Endothelial cell of umbilical vein (primary cell): ENCODE results near the gene TRIM24.

ENCODE experiments used
- CTCF ChIP-seq, 2 donors: IDR thresholded peaks; 1 replicate in 1 of 2; 2 replicates in 1 of 2; pipeline ENCODE4 v1.5.1; 2011; ENCODE audit warnings: low read length in 2 of 2, mild to moderate bottlenecking in 2 of 2, moderate library complexity in 2 of 2, control low read depth in 1 of 2, inconsistent platforms in 1 of 2, low read depth in 1 of 2; ENCODE audit not compliant: insufficient read depth in 1 of 2; ENCODE audit errors: extremely low read depth in 1 of 2
- EZH2 ChIP-seq: IDR thresholded peaks from 2 replicates; pipeline ENCODE4 v1.6.1; 2012; ENCODE audit warnings: borderline replicate concordance, low read depth, mild to moderate bottlenecking, moderate library complexity, low read length, inconsistent platforms; ENCODE audit not compliant: severe bottlenecking
- GATA2 ChIP-seq: IDR thresholded peaks from 2 replicates; pipeline ENCODE4 v1.7.0; 2011; ENCODE audit warnings: low read depth, mild to moderate bottlenecking, moderate library complexity, mixed read lengths, low read length; ENCODE audit not compliant: insufficient read length, insufficient read depth
- POLR2AphosphoS5 ChIP-seq: IDR thresholded peaks from 2 replicates; pipeline ENCODE4 v1.6.1; 2012; ENCODE audit warnings: low read depth, mild to moderate bottlenecking, control low read depth, low read length, moderate library complexity; ENCODE audit not compliant: insufficient read depth

- TF ChIP-seq CTCF (IDR thresholded peaks at IDR 0.05; ENCODE audit: extremely low read depth in 1 of 2, insufficient read depth in 1 of 2, low read depth in 1 of 2, low read length in 2 of 2) = no peak
- TF ChIP-seq POLR2AphosphoS5 = no peak
- no peak for TF ChIP-seq GATA2
- TF ChIP-seq EZH2 = no peak
Observed at GRCh38 chr7:138417078-138417700, 42.9 kb upstream of the TRIM24 start.
